ENCODE data around the gene USP11.
A peak's percentile ranks its signal among the peaks of the same experiment; 100 is the strongest.

Gene USP11

GRCh38 chrX:47232803-47233332, at the start of gene USP11:
Gene USP11 (plus strand): TSS chrX:47233009. CDS start chrX:47233044, 35 bp downstream.
- DNase-seq (ENCODE audit: low read depth in 2 of 2): no peak

- DNase-seq (ENCODE audit: low read depth in 2 of 2): no peak
Observed at GRCh38 chrX:47184486-47184885, 48.3 kb upstream of the USP11 start.

- no peak for DNase-seq (ENCODE audit: low read depth in 2 of 2)
Observed at GRCh38 chrX:47185241-47185640, 47.6 kb upstream of the USP11 start.

- no peak for DNase-seq (ENCODE audit: low read depth in 2 of 2)
Observed at GRCh38 chrX:47186096-47186740, 46.6 kb upstream of the USP11 start.

- DNase-seq (ENCODE audit: low read depth in 2 of 2): no peak
Observed at GRCh38 chrX:47187106-47187677, 45.6 kb upstream of the USP11 start.

GRCh38 chrX:47189906-47190305, 42.9 kb upstream of the USP11 start:
- no peak for DNase-seq (ENCODE audit: low read depth in 2 of 2)

- DNase-seq (ENCODE audit: low read depth in 2 of 2): peak; percentile 76 to 79
Observed at GRCh38 chrX:47190445-47191269, 42.2 kb upstream of the USP11 start.

- no peak for DNase-seq (ENCODE audit: low read depth in 2 of 2)
Observed at GRCh38 chrX:47191331-47191730, 41.5 kb upstream of the USP11 start.

GRCh38 chrX:47191806-47192401, 40.9 kb upstream of the USP11 start:
- no peak for DNase-seq (ENCODE audit: low read depth in 2 of 2)

GRCh38 chrX:47193475-47194193, 39.2 kb upstream of the USP11 start, which contains the start of gene UBA1:
Gene UBA1 (plus strand): TSS chrX:47193829. CDS start chrX:47198803, 4,974 bp downstream.
- DNase-seq (ENCODE audit: low read depth in 2 of 2): peak; percentile 79

- DNase-seq (ENCODE audit: low read depth in 2 of 2): no peak
Observed at GRCh38 chrX:47194194-47194787, 38.5 kb upstream of the USP11 start.

GRCh38 chrX:47196098-47196497, 36.7 kb upstream of the USP11 start:
- DNase-seq (ENCODE audit: low read depth in 2 of 2): no peak

- no peak for DNase-seq (ENCODE audit: low read depth in 2 of 2)
Observed at GRCh38 chrX:47197526-47197925, 35.3 kb upstream of the USP11 start.

GRCh38 chrX:47198026-47198686, 34.7 kb upstream of the USP11 start:
- DNase-seq (ENCODE audit: low read depth in 2 of 2): no peak

GRCh38 chrX:47198687-47199080, 34.1 kb upstream of the USP11 start:
- no peak for DNase-seq (ENCODE audit: low read depth in 2 of 2)

- no peak for DNase-seq (ENCODE audit: low read depth in 2 of 2)
Observed at GRCh38 chrX:47199286-47199685, 33.5 kb upstream of the USP11 start.

- DNase-seq (ENCODE audit: low read depth in 2 of 2): no peak
Observed at GRCh38 chrX:47200385-47201150, 32.2 kb upstream of the USP11 start.

GRCh38 chrX:47201345-47201944, 31.4 kb upstream of the USP11 start:
- DNase-seq (ENCODE audit: low read depth in 2 of 2): no peak

GRCh38 chrX:47202316-47202715, 30.5 kb upstream of the USP11 start:
- no peak for DNase-seq (ENCODE audit: low read depth in 2 of 2)

All from fibroblast of skin of left biceps (primary cell).